K562 (cell line): ENCODE data around the gene AAMP.

ENCODE experiments used
- CTCF ChIP-seq, 3 experiments: IDR thresholded peaks in 2 of 3; conservative IDR thresholded peaks in 1 of 3; 2 replicates each; pipeline ENCODE4 v1.5.1; 2011 to 2012; ENCODE audit warnings: low read length in 3 of 3, mild to moderate bottlenecking in 3 of 3, control low read depth in 2 of 3, improper control_type of control experiment in 1 of 3, inconsistent platforms in 1 of 3, low read depth in 1 of 3, mixed read lengths in 1 of 3, moderate library complexity in 1 of 3; ENCODE audit not compliant: insufficient read depth in 2 of 3
- HIVEP1 ChIP-seq: fragments of 250-450 bp; sonication (Bioruptor Pico); IDR thresholded peaks from 2 replicates; pipeline ENCODE4 v1.4.0; 2020; ENCODE audit warnings: mild to moderate bottlenecking
- SRF ChIP-seq, 2 experiments: fragments of 250-450, 450-650 bp in 1 of 2; sonication (Bioruptor Pico) in 1 of 2; sonication (generic) in 1 of 2; formaldehyde crosslinking; IDR thresholded peaks; 2 replicates each; pipeline versions ENCODE4 v1.5.0 to v1.5.1; 2020 to 2022; ENCODE audit warnings: mild to moderate bottlenecking in 1 of 2, missing genetic modification reagents in 1 of 2

- no peak for TF ChIP-seq CTCF (IDR thresholded peaks at IDR 0.05 in 2 of 3, conservative IDR thresholded peaks at IDR 0.05 in 1 of 3; ENCODE audit: insufficient read depth in 2 of 3, low read depth in 1 of 3, low read length in 3 of 3)
- TF ChIP-seq SRF (CRISPR knock-in tag; IDR thresholded peaks at IDR 0.05) = no peak
- no peak for TF ChIP-seq HIVEP1 (CRISPR knock-in tag)
Observed at GRCh38 chr2:218305383-218305782, 35.4 kb upstream of the AAMP start.
